Peyer's patch (tissue), 4 donors: ENCODE measurements around the gene GPR141. TPM values are rescaled to one million over a fixed set of nuclear protein-coding genes. Genes with fewer than 3 reads are reported as not detected.

Experiments used
- DNase-seq, 3 donors: peaks; one replicate each; pipeline ENCODE4 v3.0.0-alpha.2; 2017 to 2019
- H3K27ac ChIP-seq, 4 donors: fragments of 200-600 bp; sonication (generic); one replicate each; pipeline ENCODE4 v1.5.1; 2016 to 2019
- H3K27me3 ChIP-seq, 2 donors: fragments of 200-600 bp; sonication (generic); one replicate each; pipeline ENCODE4 v1.5.1; 2019
- H3K36me3 ChIP-seq, 3 donors: fragments of 200-600 bp; sonication (generic); one replicate each; pipeline ENCODE4 v1.5.1; 2016 to 2019
- H3K4me1 ChIP-seq, 4 donors: fragments of 200-600 bp; sonication (generic); one replicate each; pipeline ENCODE4 v1.5.1; 2016 to 2019
- H3K4me3 ChIP-seq, 4 donors: fragments of 200-600 bp; sonication (generic); 1 replicate in 3 of 4; 2 replicates in 1 of 4; pipeline ENCODE4 v1.5.1; 2016 to 2019; ENCODE audit warnings: mild to moderate bottlenecking in 1 of 4
- H3K9me3 ChIP-seq, 4 donors: fragments of 200-600 bp; sonication (generic); one replicate each; pipeline ENCODE4 v1.5.1; 2016 to 2019; ENCODE audit warnings: mild to moderate bottlenecking in 1 of 4
- CTCF ChIP-seq, 6 experiments: fragments of 450-650 bp in 4 of 6; fragments of 200-600 bp in 2 of 6; sonication (generic) in 1 of 6; IDR thresholded peaks; one replicate each; pipeline ENCODE4 v1.5.1; 2017 to 2019; ENCODE audit warnings: antibody characterized with exemption in 6 of 6, mild to moderate bottlenecking in 3 of 6, moderate library complexity in 1 of 6
- POLR2A ChIP-seq, 2 donors: fragments of 450-650 bp; IDR thresholded peaks; one replicate each; pipeline ENCODE4 v1.5.1; 2017; ENCODE audit warnings: antibody characterized with exemption in 2 of 2, mild to moderate bottlenecking in 2 of 2, moderate library complexity in 2 of 2
- total RNA-seq, 4 donors: library from RNA; depleted of rRNA; stranded (reverse); fragments of >200 nt; gene quantifications; one replicate each; pipeline ENCODE4 v1.1.0, GENCODE V29; 2016

GPR141 gene
- total RNA-seq, 4 donors from 2014 or later = not detected

GRCh38 chr7:37771342-37771741, 87.8 kb downstream of the GPR141 start:
- no peak overlapping the region for H3K4me3 ChIP-seq
- no peak overlapping the region for H3K27ac ChIP-seq
- peaks cover 0 to 2% (median 0%) of the 10 kb centered on the region in 4 donors for H3K9me3 ChIP-seq
- no peaks in the 10 kb centered on the region for H3K36me3 ChIP-seq
- no peaks in the 10 kb centered on the region for H3K4me1 ChIP-seq
- TF ChIP-seq POLR2A (IDR thresholded peaks at IDR 0.05) (no peak), CTCF (IDR thresholded peaks at IDR 0.05) (no peak)
- H3K27me3 ChIP-seq = no peaks in the 10 kb centered on the region
- DNase-seq = no peak

- peaks cover 0 to 2% (median 0%) of the 10 kb centered on the region in 4 donors for H3K9me3 ChIP-seq
- H3K27ac ChIP-seq = no peak overlapping the region
- H3K4me1 ChIP-seq = no peaks in the 10 kb centered on the region
- DNase-seq = no peak
- H3K36me3 ChIP-seq = no peaks in the 10 kb centered on the region
- no peaks in the 10 kb centered on the region for H3K27me3 ChIP-seq
- TF ChIP-seq CTCF (IDR thresholded peaks at IDR 0.05) = no peak
- no peak for TF ChIP-seq POLR2A (IDR thresholded peaks at IDR 0.05)
- no peak overlapping the region for H3K4me3 ChIP-seq
These were observed 88.2 kb downstream of the GPR141 start for GRCh38 chr7:37771801-37772200.

GRCh38 chr7:37775921-37776320, 92.4 kb downstream of the GPR141 start:
- DNase-seq = no peak
- H3K27ac ChIP-seq = no peak overlapping the region
- no peak overlapping the region for H3K4me3 ChIP-seq
- no peaks in the 10 kb centered on the region for H3K27me3 ChIP-seq
- H3K4me1 ChIP-seq = no peaks in the 10 kb centered on the region
- H3K36me3 ChIP-seq = no peaks in the 10 kb centered on the region
- TF ChIP-seq POLR2A (IDR thresholded peaks at IDR 0.05) (no peak), CTCF (IDR thresholded peaks at IDR 0.05) (no peak)
- peaks cover 0 to 2% (median 0%) of the 10 kb centered on the region in 4 donors for H3K9me3 ChIP-seq

GRCh38 chr7:37781156-37781555, 97.6 kb downstream of the GPR141 start:
- Histone ChIP-seq H3K4me1 (no peaks in the 10 kb centered on the region), H3K36me3 (no peaks in the 10 kb centered on the region), H3K27ac (no peak overlapping the region), H3K4me3 (no peak overlapping the region), H3K27me3 (no peaks in the 10 kb centered on the region), H3K9me3 (no peaks in the 10 kb centered on the region)
- DNase-seq = no peak
- no peak for TF ChIP-seq POLR2A (IDR thresholded peaks at IDR 0.05)
- no peak for TF ChIP-seq CTCF (IDR thresholded peaks at IDR 0.05)

GRCh38 chr7:37782166-37782565, 98.6 kb downstream of the GPR141 start:
- no peak overlapping the region for H3K4me3 ChIP-seq
- no peaks in the 10 kb centered on the region for H3K36me3 ChIP-seq
- H3K9me3 ChIP-seq = no peaks in the 10 kb centered on the region
- no peak for DNase-seq
- TF ChIP-seq CTCF (IDR thresholded peaks at IDR 0.05) (no peak), POLR2A (IDR thresholded peaks at IDR 0.05) (no peak)
- H3K27me3 ChIP-seq = no peaks in the 10 kb centered on the region
- no peak overlapping the region for H3K27ac ChIP-seq
- H3K4me1 ChIP-seq = no peaks in the 10 kb centered on the region

- DNase-seq = no peak
- no peaks in the 10 kb centered on the region for H3K36me3 ChIP-seq
- TF ChIP-seq CTCF (IDR thresholded peaks at IDR 0.05) (no peak), POLR2A (IDR thresholded peaks at IDR 0.05) (no peak)
- no peaks in the 10 kb centered on the region for H3K27me3 ChIP-seq
- no peak overlapping the region for H3K27ac ChIP-seq
- no peaks in the 10 kb centered on the region for H3K4me1 ChIP-seq
- H3K9me3 ChIP-seq = no peaks in the 10 kb centered on the region
- H3K4me3 ChIP-seq = no peak overlapping the region
These were observed 100.4 kb downstream of the GPR141 start for GRCh38 chr7:37784015-37784414.
